AG10803 (cell line): Measurements from ENCODE around the gene KCNAB1.

Experiments used
- DNase-seq: peaks from one replicate; pipeline ENCODE4 v3.0.0; 2010; ENCODE audit warnings: low read depth
- H3K4me3 ChIP-seq: 2 replicates; pipeline ENCODE4 v1.5.1; 2011; ENCODE audit warnings: mild to moderate bottlenecking, low read length, control low read depth
- CTCF ChIP-seq: conservative IDR thresholded peaks from 2 replicates; pipeline ENCODE4 v1.5.1; 2011; ENCODE audit warnings: mild to moderate bottlenecking, low read length, control low read depth, inconsistent platforms

Gene KCNAB1

GRCh38 chr3:156250550-156250949 lies 130.2 kb downstream of the KCNAB1 start:
- DNase-seq: no peak
- TF ChIP-seq CTCF: no peak
- no peak overlapping the region for H3K4me3 ChIP-seq

DNA sequence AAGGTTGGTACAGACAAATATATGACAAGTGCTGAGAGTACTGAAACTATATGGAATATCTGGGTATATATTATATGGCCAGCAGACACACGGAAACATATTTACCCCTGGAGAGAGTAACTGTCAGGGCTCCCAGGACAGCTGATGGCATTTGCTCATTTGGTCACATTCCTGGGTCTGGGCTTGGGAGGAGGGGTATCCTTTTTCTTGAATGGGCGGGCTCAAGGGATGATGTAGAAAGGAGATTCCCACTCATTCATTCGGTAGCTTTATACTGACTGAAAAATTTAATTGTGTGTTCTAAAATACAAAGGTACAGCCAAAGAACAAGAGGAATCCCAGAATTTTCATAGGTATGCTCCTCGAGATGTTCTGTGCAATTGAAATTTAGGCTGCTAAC lies 131.0 kb downstream of the KCNAB1 start:
- DNase-seq: no peak
- no peak for TF ChIP-seq CTCF
- H3K4me3 ChIP-seq: no peak overlapping the region

GRCh38 chr3:156252656-156253055 lies 132.3 kb downstream of the KCNAB1 start:
- TF ChIP-seq CTCF: no peak
- DNase-seq: no peak
- H3K4me3 ChIP-seq: no peak overlapping the region

GRCh38 chr3:156253150-156253549 lies 132.8 kb downstream of the KCNAB1 start:
- H3K4me3 ChIP-seq: no peak overlapping the region
- no peak for DNase-seq
- TF ChIP-seq CTCF: no peak

DNA sequence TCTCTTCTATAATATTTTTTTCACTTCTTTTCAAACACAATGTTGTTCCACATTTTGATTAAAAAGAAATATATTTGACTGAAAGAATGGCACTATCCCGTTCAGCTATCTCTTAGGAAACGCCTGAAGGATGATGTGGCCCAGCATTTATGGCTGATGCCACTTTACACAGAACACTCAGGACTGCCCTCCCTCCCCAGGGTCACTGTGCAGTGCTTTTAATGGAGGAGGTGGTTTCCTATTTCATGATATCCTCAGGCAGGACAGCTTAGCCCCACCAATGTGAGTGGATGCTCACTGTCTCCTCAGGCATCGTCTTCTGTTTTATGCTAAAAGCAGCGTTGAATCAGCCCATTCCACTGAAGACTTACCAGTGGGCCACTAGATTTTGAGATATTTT lies 135.9 kb downstream of the KCNAB1 start:
- DNase-seq: no peak
- no peak overlapping the region for H3K4me3 ChIP-seq
- TF ChIP-seq CTCF: no peak

GRCh38 chr3:156256945-156257344 lies 136.6 kb downstream of the KCNAB1 start:
- TF ChIP-seq CTCF: no peak
- no peak for DNase-seq
- no peak overlapping the region for H3K4me3 ChIP-seq

DNA sequence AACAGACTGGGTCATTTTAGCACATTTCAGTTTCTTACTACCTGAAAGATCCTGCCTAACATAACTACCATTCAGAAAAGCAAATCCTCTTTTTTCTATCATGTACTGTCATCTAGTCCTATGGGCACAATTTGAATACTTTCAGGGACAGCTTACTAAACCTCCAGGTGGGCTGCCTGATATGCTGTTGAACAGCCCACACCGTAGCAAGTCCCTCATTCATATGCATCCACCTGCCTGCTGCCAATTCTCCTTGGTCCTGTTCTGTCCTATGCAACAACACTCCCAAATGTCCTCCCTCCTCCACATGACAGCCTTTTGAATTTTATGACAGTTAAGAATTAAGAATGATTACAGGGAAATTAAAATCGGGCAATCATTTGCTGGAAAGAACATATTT lies 137.9 kb downstream of the KCNAB1 start:
- H3K4me3 ChIP-seq: no peak overlapping the region
- no peak for TF ChIP-seq CTCF
- no peak for DNase-seq
